Left colon (tissue), 2 donors: ENCODE measurements around the gene HOOK1. TPM values are rescaled to one million over a fixed set of nuclear protein-coding genes. Genes with fewer than 3 reads are reported as not detected.
"Not testable (repeated sequence)": the region's sequence is repeated elsewhere in the genome, so short reads cannot be mapped to it uniquely, and the experiment has no call there.

Source experiments
- ATAC-seq: fragments of 200-7000 bp; cut with Tn5 transposase; one replicate; pipeline ENCODE4 v1.9.1; 2020; ENCODE audit warnings: mild to moderate bottlenecking, moderate library complexity
- DNase-seq, 2 donors: peaks; one replicate each; pipeline ENCODE4 v3.0.0-alpha.2; 2020
- intact Hi-C, 2 donors: fragments of 100-400 bp; cut with DNase I in 1 of 2; cut with micrococcal nuclease in 1 of 2; formaldehyde crosslinking; loops; one replicate each; pipeline versions ENCODE4 v1.11.2 to v1.14.0; 2022; cut with DNase I, micrococcal nuclease
- total RNA-seq, 2 donors: library from RNA; stranded (reverse); fragmentation: NEBNext Ultra II Directional; extraction: Animal tissue kit (Norgen Biotek cat#: 25700); gene quantifications; one replicate each; pipeline ENCODE4 v1.2.1, GENCODE V29; 2021
- donor health status: DM: no; HTN: no; CAD: no.
- donor health status: DM: yes; HTN: yes; CAD: no.

Gene HOOK1
- total RNA-seq, 2 donors from 2014 or later = 55.6 to 62.5 TPM

DNA sequence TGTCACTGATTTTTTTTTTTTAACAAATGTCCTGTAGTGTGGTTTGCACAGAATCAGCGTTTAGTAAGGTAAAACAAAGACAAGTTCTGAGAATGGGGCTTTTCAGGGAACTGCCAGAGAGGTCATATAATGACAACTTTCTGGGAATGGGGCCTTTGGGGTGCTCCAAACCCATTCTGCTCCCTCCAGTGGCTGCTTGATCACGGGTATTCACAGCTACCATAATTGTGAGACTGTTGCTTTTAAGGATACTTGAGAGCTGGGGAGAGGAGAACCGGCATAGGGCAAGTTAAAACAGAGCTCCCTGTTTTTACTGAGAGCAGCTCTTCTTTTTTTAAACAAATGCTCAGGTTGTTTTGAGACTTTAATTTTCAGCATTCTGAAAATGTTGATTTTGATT lies 63.6 kb downstream of the HOOK1 start:
- DNase-seq = no peak
- intact Hi-C loops = loop anchor here in 1 of 2 donors (5.0 kb wide), 1 partner anchor 69 kb away; no protein-coding TSS in a partner anchor
- no peak for ATAC-seq

DNA sequence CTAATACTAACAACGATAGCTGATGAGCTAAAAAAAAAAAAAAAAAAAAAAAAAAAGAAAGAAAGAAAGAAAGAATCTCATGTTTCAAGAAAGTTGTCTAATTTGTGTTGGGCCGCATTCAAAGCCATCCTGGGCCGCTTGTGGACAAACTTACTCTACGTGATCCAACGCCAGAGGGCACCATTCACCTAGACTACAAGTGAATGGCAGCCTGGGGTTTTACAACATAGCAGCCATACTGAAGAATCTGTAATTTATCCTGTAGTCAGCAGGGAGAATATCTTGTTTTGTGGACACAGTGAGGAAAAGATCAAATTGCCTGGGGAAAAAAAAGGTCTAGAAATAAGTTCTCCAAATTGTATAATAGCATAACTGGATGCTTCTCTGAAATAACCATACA lies 64.8 kb downstream of the HOOK1 start:
- DNase-seq = peak; percentile 75 to 92
- intact Hi-C loops = loop anchor here in 1 of 2 donors (5.0 kb wide), 1 partner anchor 68 kb away; no protein-coding TSS in a partner anchor
- peak; percentile 96 for ATAC-seq

DNA sequence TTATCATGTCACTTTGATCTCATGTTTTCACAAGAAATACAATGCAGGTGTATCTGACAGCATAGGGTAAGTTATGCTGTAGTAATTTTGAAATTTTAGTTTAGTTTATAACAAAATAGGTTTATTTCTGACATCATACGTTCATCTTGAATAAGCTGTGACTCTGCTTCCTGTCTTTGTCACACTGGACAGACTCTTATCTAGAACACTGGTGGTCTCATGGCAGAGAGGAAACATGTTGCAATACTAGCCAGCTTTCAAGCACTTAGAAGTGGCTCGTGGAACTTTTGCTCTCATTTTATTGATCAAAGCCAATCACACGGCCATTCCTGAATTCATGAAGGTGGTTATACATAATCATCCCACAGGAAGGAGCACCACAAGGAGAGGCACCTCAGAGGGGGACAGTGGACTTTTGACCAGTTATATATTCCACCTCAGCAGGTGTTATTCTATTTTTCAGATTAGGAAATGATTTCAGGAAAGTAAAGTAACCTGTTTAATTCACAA lies 65.3 kb downstream of the HOOK1 start:
- intact Hi-C loops = loop anchor here in 1 of 2 donors (5.0 kb wide), 1 partner anchor 67 kb away; no protein-coding TSS in a partner anchor
- DNase-seq = no peak
- ATAC-seq = peak; percentile 48

DNA sequence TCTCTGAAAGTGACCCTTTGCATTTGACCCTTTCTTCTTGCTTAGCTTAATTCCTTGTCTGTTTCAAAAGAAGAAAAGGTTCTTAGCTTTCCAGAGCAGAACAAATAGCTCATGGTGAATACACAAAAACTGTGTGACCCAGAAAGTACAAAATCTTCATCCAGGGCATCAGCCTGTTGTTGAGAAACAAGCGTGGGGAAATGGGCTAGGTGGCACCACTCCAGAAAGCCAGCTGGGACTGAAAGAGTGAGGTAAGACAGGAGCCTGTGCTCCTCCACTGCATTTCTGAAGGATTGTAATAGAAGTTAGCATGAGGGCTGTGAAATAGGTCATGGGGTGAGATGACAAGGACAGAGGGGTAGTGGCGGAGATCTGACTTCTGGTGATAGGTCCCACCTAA lies 66.0 kb downstream of the HOOK1 start:
- intact Hi-C loops = no loop called here
- no peak for DNase-seq
- ATAC-seq = no peak

DNA sequence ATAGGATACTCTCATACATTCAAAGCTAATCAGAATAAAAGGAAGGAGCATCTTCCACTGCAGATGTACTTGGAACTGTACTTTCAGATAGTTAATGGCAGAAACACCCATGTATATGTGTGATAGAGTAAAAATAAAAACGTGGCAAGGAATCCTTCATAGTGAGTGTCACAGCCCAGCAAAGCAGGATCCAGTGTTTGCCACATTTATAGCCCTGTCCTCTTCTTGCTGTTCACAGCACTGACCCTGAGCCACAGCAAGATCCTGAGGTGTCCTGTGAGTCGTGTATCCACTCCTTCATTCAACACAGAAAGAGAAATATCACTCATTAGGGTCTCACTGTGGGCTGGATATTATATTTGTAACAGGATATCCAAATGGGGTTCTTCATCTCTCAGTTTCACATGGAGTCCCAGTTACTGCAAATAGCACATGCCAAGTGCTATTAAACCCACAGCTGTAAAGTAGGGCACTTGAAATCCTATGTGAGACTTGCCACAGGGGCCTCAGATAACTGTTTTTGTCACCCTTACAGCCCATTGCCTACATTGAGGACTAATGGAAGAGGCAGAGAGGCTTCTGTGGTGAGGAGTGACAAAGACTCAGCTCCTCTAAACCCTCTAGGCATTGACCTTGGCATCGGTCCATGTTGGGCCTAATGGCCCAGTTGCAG lies 70.5 kb downstream of the HOOK1 start:
- ATAC-seq (peak; percentile 56), DNase-seq (no peak)
- intact Hi-C loops = no loop called here

DNA sequence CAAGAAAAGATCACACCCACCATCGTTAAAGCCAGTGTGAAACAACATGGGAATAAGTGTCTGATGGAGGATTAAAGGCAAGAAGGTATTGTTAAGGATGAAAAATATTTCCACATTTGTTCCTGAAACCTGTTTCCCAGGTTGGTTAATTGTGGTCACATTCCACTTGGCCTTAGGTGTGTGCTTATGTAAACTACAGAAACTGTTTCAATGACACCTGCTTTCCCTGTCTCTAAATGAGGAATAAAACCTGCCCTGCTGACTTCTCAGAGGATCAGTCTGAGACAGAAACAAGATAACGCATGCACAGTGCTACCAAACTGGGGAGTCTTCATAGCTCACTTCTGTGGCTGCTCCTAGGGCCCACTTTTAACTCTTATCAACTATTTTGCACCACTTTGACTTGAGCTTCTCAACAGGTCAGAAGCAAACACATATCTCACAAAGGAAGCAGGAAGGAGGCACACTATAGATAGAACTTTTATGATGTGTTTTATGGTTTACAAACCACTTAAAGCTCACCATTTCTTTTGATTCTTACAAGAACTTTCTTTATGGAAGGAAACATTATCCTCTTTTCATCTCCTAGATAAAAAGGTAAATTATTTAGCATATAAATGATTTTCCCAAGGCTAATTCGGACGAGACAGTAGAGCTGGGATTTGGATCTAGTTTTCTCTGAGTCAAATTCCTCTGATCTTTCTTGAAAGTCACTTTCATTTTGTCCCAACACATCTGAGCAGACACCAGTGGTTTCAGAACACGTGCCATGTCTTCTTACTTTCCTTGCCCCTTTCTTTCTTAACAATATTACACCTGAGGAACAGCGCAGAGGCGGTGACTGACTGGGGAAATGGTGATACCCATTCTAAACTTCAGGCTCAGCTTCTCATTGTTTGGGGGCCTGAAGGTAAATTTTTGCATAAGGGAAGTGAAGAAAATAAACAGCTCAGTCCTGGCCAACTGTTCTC lies 78.4 kb downstream of the HOOK1 start:
- peak in 1 of 2 donors; percentile 14 for DNase-seq
- peak; percentile 84 for ATAC-seq
- intact Hi-C loops = no loop called here

DNA sequence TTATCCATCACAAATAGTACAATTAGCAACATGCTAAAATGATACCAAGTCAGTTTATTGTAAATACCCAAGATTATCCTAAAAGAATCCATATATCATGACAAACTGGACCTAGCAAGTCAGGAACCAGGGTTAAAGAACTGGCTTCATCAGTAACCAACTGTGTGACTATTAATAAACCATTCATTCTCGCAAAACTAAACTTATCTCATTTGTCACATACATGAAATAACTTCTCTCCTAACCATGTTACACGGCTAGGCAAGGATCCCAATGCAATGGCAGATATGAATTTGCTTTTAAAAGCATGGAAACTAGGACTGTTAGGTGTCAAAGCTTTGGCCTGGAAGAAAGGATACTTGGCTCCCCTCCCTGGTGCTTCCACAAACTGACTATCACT lies 82.4 kb downstream of the HOOK1 start:
- intact Hi-C loops = no loop called here
- DNase-seq (no peak), ATAC-seq (no peak)

DNA sequence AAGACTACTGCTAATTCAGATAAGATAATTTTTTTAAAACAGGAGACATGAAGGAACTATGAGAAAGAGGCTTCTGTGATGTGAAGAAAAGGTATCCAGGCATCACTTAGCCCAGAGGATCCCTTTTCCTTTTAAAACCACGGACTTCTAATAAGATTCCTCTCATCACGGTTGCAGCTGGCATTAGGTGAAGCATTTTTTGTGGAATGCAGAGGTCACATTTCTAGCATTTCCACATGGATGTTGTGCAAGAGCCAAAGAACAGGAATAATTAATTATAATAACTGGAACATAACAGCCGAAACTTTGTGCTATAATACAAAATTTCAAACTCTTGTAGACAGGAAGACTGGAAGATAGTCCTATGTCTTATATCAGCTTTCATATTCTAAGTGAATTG lies 84.2 kb downstream of the HOOK1 start:
- no peak for DNase-seq
- intact Hi-C loops = no loop called here
- no peak for ATAC-seq

DNA sequence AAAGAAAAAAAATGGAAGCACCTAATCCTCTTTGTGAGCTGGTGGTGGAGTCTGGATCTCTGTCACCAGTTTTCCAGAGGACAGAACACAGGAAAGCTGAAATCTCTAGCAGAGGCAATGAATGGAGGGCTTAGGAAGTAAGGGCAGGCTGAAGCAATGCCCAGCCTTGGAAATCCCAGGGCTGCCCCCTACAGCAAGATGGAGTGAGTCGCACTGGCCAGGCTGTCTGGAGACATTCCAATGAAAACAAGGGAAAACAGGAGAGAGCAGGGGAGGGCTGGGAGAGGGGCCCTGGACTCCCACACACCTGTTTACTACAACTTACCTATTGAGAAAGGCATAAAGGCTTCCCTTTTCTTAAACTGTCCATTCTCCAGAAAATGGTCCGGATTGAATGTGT lies 85.9 kb downstream of the HOOK1 start:
- intact Hi-C loops = no loop called here
- ATAC-seq = no peak
- no peak for DNase-seq

DNA sequence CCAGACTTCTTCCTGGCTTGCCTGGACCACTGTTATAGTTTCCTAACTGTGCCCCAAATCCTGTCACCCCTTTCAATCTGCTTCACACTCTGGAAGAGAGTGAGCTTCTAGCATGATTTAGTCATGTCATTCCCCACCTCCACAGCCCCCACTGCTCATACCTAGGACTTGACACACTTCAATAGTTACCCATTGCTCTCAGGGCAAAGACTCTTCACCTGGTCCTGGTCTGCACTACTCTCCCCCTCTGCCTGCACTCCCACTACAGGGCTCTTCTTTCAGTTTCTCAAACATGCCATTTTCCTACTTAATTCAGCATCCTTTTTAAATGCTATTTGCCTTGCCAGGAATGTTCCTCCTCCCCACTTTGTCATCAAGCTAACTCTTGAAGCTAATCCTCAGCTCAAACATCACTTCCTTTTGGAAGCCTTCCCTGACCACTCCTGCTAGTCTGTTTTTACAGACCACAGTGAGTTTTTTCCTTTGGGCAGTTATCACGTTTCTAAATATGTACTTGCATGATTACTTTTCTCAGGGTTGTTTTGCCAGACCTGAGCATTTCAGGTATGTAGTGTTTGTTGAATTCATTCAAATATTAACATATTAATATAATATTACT lies 87.1 kb downstream of the HOOK1 start:
- no peak for DNase-seq
- intact Hi-C loops = no loop called here
- no peak for ATAC-seq

DNA sequence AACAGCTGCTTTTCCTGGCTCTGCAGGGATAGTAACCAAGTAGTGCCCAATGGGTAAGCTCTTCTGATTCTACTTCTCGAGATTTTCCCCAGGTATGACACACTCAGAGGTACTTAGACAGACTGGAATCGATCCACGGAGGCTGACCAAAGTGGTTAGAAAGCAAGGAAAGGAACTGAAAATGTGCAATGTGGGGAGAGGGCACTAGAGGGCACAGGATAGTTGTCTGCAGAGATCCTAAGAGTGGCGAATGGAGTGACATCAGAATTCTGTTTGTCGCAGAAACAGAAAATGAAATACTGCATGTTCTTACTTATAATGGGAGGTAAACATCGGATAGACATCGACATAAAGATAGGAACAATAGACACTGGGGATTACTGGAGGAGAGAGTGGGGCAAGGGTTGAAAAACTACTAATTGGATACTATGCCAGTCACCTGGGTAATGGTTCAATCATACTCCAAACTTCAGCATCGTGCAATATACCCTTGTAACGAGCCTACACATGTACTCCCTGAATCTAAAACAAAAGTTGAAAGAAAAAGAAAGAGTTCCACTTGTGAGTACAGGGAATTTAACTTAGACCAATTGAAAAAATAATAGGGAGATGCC lies 88.5 kb downstream of the HOOK1 start:
- DNase-seq (peak in 1 of 2 donors; percentile 25), ATAC-seq (peak; percentile 82)
- intact Hi-C loops = no loop called here

DNA sequence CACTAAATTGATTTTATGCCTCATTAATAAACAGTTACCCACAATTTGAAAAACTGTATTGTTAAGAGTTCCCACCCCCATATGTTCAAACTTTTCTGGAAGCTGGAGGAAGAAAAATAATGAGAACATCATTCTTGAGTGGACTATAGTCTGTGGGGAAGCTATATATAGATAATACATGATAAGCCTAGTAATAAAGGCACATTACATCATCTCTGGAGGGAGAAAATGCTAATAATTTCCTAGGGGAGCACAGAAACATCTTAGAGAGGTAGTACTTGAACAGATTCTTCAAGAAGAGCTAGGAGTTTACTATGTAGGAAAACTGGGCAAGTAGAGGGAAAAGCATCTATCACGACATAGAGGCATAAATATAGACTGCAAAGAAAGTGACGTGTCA lies 92.2 kb downstream of the HOOK1 start:
- ATAC-seq (no peak), DNase-seq (no peak)
- intact Hi-C loops = no loop called here

DNA sequence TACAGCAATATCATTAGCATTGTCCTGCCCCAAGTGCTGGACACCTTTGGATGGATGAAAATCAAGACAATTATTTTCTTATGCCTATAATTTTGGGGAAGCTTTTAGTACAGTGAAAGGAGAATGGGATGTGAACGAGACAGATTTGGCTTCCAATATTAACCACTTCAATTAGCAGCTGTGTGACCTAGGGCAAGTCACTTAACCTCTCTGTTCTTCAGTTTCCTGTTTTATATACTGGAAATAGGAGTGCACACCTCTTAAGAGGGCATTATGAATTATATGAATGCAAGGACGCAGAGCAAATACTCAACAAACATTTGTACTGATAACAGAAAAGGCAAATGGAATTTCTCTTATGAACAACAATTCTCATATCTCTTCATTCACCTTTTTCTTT lies 93.3 kb downstream of the HOOK1 start:
- ATAC-seq (no peak), DNase-seq (no peak)
- intact Hi-C loops = no loop called here

DNA sequence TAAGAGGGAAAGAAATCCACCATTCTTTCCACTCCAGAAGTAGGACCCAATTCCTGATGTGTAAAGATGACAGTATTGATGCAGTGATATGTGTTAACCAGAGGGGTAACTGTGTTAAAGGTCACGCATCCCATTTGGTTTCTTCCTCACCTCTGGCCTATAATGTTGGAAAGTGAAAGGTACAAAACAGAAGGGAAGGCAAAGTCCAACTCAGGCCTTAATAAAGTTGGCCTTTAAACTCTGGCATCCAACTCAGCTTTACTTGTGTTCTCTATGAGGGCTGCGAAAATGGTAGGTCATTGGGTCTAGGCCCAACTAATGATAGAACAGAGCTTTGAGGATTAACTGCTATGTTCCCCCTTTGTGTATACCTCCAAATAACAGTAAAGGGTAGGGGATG lies 93.9 kb downstream of the HOOK1 start:
- ATAC-seq = peak; percentile 94
- intact Hi-C loops = no loop called here
- no peak for DNase-seq

DNA sequence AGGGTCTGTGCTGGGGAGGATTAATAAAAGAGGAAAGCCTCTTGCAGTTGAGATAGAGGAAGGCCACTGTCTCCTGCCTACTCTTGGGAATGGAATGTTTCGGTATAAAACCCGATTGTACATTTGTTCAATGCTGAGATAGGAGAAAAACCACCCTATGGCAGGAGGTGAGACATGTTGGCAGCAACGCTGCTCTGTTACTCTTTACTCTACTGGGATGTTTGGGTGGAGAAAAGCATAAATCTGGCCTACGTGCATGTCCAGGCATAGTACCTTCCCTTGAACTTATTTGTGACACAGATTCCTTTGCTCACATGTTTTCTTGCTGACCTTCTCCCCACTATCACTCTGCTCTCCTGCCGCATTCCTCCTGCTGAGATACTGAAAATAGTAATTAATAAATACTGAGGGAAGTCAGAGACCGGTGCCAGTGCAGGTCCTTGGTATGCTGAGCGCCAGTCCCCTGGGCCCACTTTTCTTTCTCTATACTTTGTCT lies 100.1 kb downstream of the HOOK1 start:
- ATAC-seq, intact Hi-C loops: not testable (repeated sequence)

DNA sequence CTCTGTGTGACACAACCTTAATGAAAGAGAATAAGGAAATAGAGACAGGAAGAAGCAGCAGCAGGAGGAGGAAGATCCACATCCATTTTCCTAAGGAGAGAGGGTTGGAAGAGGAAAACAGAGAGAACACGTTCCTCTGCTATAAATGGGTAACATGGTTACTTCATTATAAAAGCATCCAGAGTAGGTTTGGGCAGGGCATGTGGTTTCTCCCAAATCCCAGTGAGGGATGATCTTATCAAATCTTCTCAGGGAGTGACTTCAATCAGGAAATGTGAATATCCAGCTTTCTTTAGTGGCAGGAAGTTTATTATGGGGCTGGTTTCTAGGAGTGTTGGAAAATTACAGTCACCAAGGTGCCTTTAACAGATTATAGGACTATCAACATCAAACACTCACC lies 100.8 kb downstream of the HOOK1 start:
- intact Hi-C loops = no loop called here
- ATAC-seq (no peak), DNase-seq (no peak)

More for the DNA sequence above, 100.1 kb downstream of the HOOK1 start:
- not testable (repeated sequence) for DNase-seq

DNA sequence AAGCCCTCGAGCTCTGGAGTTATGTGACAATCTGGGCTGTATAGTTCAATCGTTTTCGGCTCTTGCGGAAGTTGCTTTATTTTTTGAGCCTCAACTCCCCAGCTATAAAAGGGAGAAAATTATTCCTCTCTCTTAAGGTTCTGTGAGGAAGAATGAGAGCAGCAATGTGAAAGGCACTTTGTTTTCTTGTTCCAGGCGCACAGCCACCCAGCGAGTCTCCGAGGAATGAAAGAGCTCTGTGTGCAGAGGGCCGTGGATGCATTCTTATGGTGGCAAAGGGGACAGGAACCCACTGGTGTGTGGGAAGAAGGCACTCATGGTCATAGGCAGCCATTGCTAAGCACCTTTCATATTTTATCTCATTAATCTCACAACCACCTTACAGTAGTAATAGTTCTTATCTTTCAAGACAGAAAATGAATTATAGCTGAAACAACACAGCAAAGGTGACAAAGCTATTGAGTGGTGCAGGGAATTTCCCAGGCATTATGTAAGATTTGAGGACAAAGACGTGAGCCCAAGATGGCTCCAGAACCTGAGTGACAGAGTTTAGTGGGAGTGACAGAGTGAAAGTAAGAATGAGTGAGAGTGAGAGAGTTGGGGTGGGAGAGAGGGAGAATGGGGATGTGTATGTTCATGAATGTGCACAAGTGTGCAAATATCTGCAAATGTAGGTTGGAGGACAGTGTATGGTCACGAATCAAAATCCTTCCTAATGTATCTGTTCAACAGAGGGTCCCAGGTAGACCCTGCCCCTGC lies 102.5 kb downstream of the HOOK1 start:
- intact Hi-C loops = no loop called here
- ATAC-seq = no peak
- no peak for DNase-seq

DNA sequence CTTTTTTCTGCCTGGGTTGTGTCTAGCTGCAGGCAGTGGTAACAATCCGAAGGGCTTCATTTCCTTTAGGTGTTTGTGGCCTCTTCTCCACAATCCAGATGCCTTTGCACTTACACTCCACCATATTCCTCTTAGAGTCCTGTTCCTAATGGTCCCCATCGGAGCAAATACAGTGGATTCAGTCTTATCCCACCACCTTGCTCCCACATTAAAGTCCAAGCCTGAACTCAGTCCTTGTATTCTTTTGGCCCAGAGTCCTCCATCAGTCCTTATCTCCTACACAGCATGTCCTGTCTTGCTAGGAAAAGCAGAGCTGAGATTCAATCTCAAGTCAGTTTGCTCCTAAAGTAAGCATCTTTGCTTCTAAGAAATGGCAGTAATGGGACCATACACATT lies 103.0 kb downstream of the HOOK1 start:
- ATAC-seq (no peak), DNase-seq (no peak)
- intact Hi-C loops = no loop called here
